ENCODE results near the gene PKIG. TPM values are rescaled to one million over a fixed set of nuclear protein-coding genes. Genes with fewer than 3 reads are reported as not detected.

The PKIG gene
- total and polyA plus RNA-seq, 2 experiments from 2014 or later = 29.7 to 33.2 TPM

GRCh38 chr20:44630297-44630696 lies 47.9 kb downstream of the PKIG start:
- no peak overlapping the region for H3K27ac ChIP-seq (ENCODE audit: low read depth)
- no peak for TF ChIP-seq REST (IDR thresholded peaks at IDR 0.05; ENCODE audit: unreplicated experiment)
- TF ChIP-seq, protein P1, sequence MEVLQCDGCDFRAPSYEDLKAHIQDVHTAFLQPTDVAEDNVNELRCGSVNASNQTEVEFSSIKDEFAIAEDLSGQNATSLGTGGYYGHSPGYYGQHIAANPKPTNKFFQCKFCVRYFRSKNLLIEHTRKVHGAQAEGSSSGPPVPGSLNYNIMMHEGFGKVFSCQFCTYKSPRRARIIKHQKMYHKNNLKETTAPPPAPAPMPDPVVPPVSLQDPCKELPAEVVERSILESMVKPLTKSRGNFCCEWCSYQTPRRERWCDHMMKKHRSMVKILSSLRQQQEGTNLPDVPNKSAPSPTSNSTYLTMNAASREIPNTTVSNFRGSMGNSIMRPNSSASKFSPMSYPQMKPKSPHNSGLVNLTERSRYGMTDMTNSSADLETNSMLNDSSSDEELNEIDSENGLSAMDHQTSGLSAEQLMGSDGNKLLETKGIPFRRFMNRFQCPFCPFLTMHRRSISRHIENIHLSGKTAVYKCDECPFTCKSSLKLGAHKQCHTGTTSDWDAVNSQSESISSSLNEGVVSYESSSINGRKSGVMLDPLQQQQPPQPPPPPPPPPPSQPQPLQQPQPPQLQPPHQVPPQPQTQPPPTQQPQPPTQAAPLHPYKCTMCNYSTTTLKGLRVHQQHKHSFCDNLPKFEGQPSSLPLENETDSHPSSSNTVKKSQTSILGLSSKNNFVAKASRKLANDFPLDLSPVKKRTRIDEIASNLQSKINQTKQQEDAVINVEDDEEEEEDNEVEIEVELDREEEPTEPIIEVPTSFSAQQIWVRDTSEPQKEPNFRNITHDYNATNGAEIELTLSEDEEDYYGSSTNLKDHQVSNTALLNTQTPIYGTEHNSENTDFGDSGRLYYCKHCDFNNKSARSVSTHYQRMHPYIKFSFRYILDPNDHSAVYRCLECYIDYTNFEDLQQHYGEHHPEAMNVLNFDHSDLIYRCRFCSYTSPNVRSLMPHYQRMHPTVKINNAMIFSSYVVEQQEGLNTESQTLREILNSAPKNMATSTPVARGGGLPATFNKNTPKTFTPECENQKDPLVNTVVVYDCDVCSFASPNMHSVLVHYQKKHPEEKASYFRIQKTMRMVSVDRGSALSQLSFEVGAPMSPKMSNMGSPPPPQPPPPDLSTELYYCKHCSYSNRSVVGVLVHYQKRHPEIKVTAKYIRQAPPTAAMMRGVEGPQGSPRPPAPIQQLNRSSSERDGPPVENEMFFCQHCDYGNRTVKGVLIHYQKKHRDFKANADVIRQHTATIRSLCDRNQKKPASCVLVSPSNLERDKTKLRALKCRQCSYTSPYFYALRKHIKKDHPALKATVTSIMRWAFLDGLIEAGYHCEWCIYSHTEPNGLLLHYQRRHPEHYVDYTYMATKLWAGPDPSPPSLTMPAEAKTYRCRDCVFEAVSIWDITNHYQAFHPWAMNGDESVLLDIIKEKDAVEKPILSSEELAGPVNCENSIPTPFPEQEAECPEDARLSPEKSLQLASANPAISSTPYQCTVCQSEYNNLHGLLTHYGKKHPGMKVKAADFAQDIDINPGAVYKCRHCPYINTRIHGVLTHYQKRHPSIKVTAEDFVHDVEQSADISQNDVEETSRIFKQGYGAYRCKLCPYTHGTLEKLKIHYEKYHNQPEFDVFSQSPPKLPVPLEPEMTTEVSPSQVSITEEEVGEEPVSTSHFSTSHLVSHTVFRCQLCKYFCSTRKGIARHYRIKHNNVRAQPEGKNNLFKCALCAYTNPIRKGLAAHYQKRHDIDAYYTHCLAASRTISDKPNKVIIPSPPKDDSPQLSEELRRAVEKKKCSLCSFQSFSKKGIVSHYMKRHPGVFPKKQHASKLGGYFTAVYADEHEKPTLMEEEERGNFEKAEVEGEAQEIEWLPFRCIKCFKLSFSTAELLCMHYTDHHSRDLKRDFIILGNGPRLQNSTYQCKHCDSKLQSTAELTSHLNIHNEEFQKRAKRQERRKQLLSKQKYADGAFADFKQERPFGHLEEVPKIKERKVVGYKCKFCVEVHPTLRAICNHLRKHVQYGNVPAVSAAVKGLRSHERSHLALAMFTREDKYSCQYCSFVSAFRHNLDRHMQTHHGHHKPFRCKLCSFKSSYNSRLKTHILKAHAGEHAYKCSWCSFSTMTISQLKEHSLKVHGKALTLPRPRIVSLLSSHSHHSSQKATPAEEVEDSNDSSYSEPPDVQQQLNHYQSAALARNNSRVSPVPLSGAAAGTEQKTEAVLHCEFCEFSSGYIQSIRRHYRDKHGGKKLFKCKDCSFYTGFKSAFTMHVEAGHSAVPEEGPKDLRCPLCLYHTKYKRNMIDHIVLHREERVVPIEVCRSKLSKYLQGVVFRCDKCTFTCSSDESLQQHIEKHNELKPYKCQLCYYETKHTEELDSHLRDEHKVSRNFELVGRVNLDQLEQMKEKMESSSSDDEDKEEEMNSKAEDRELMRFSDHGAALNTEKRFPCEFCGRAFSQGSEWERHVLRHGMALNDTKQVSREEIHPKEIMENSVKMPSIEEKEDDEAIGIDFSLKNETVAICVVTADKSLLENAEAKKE (CRISPR knock-in tag; IDR thresholded peaks at IDR 0.05) = no peak
- peak; percentile 39 for DNase-seq (ENCODE audit: low spot score)
- no peak overlapping the region for H2AFZ ChIP-seq
- no peaks in the 10 kb centered on the region for H3K27me3 ChIP-seq (ENCODE audit: insufficient read depth)
- no peak; the same call in 2 of the 3 replicates for ATAC-seq
- no peak overlapping the region for H3K4me3 Mint-ChIP-seq
- H3K27me3 Mint-ChIP-seq (ENCODE audit: insufficient read depth, low read depth, poor library complexity) = peaks cover 3% of the 10 kb centered on the region
- H3K36me3 Mint-ChIP-seq (ENCODE audit: low read depth) = no peaks in the 10 kb centered on the region; the same call in 1 of the 3 replicates
- H3K36me3 ChIP-seq (ENCODE audit: insufficient read depth) = no peaks in the 10 kb centered on the region
- peaks cover 10% of the 10 kb centered on the region for H3K4me1 Mint-ChIP-seq
- no peaks in the 10 kb centered on the region for H3K9me2 ChIP-seq (ENCODE audit: insufficient read depth)
- H3K9me3 Mint-ChIP-seq = no peaks in the 10 kb centered on the region
- H4K20me1 ChIP-seq (replicated peaks; ENCODE audit: insufficient read depth) = no peaks in the 10 kb centered on the region
- H3K79me2 ChIP-seq (replicated peaks; ENCODE audit: insufficient read depth) = no peaks in the 10 kb centered on the region
- H3K4me2 ChIP-seq = 0 out of 2 replicates have a peak overlapping the region, but pooled peaks have one; percentile 7
- no peaks in the 10 kb centered on the region for H3F3A ChIP-seq (replicated peaks; ENCODE audit: low read depth)
- no peak overlapping the region for H3K4me3 ChIP-seq
- peaks cover 5% of the 10 kb centered on the region for H3K4me1 ChIP-seq (ENCODE audit: insufficient read depth)
- no peak overlapping the region for H3K27ac Mint-ChIP-seq

All from GM23338 (cell line).